Stimulated activated CD8-positive, alpha-beta memory T cell treated with anti-CD3 and anti-CD28 coated beads, Interleukin-2, amount 100 ng/mL, for 1 hour (primary cell): ENCODE measurements around the gene CERS4.
A peak's percentile ranks its signal among the peaks of the same experiment; 100 is the strongest.
"Not testable (repeated sequence)": the region's sequence is repeated elsewhere in the genome, so short reads cannot be mapped to it uniquely, and the experiment has no call there.

Experiments used
- DNase-seq, 2 donors: peaks; one replicate each; pipeline ENCODE4 v3.0.0-alpha.2; 2020; ENCODE audit warnings: low read depth in 2 of 2

The CERS4 gene

GRCh38 chr19:8208922-8209461, at the start of gene CERS4:
TSS of gene CERS4 (plus strand) at chr19:8209370. CDS start at chr19:8251077, 41,707 bp downstream.
- DNase-seq: peak; percentile 44 to 62

- no peak for DNase-seq
These were observed 48.0 kb upstream of the CERS4 start for GRCh38 chr19:8161135-8161646.

- DNase-seq: no peak
These were observed 45.4 kb upstream of the CERS4 start for GRCh38 chr19:8163759-8164158.

GRCh38 chr19:8167985-8168384, 41.2 kb upstream of the CERS4 start:
- no peak for DNase-seq

GRCh38 chr19:8168537-8168936, 40.6 kb upstream of the CERS4 start:
- no peak for DNase-seq

GRCh38 chr19:8174706-8175105, 34.5 kb upstream of the CERS4 start:
- no peak for DNase-seq

- DNase-seq: no peak
These were observed 29.2 kb upstream of the CERS4 start for GRCh38 chr19:8180018-8180417.

GRCh38 chr19:8184274-8184673, 24.9 kb upstream of the CERS4 start:
- DNase-seq: no peak

- DNase-seq: no peak
These were observed 23.7 kb upstream of the CERS4 start for GRCh38 chr19:8185343-8186068.

- DNase-seq: no peak
These were observed 16.8 kb upstream of the CERS4 start for GRCh38 chr19:8192221-8192820.

GRCh38 chr19:8194528-8195267, 14.5 kb upstream of the CERS4 start:
- peak in 1 of 2 donors; percentile 17 for DNase-seq

- no peak for DNase-seq
These were observed 12.8 kb upstream of the CERS4 start for GRCh38 chr19:8196271-8196927.

- not testable (repeated sequence) for DNase-seq
These were observed 5.7 kb upstream of the CERS4 start for GRCh38 chr19:8203288-8204120.

- DNase-seq: no peak
These were observed 4.2 kb upstream of the CERS4 start for GRCh38 chr19:8204961-8205360.

GRCh38 chr19:8206147-8207087, 2.8 kb upstream of the CERS4 start:
- DNase-seq: no peak

GRCh38 chr19:8207326-8207725, 1.8 kb upstream of the CERS4 start:
- not testable (repeated sequence) for DNase-seq

- DNase-seq: no peak
These were observed 850 bp upstream of the CERS4 start for GRCh38 chr19:8208119-8208921.

GRCh38 chr19:8209462-8210378, 550 bp downstream of the CERS4 start:
- peak; percentile 54 to 71 for DNase-seq
